HL-60 (cell line): Measurements from ENCODE around the gene TESMIN.

Experiments used
- DNase-seq, 2 experiments: peaks; one replicate each; pipeline ENCODE4 v3.0.0-alpha.2; 2010 to 2020; ENCODE audit warnings: low read depth in 1 of 2, low spot score in 1 of 2
- H3K27ac ChIP-seq: fragments of 250-450 bp; sonication (Bioruptor Pico); replicated peaks from 2 replicates; pipeline ENCODE4 v1.5.1; 2020; ENCODE audit warnings: mild to moderate bottlenecking, moderate library complexity
- H3K27me3 ChIP-seq: fragments of 250-450 bp; sonication (Bioruptor Pico); 2 replicates; pipeline ENCODE4 v1.5.1; 2021; ENCODE audit warnings: mild to moderate bottlenecking, moderate library complexity; ENCODE audit not compliant: insufficient read depth, poor library complexity, severe bottlenecking
- H3K4me3 ChIP-seq: replicated peaks from 2 replicates; pipeline ENCODE4 v1.5.1; 2011; ENCODE audit warnings: mild to moderate bottlenecking, control low read depth, low read length; ENCODE audit not compliant: insufficient read depth
- GABPA ChIP-seq: IDR thresholded peaks from 2 replicates; pipeline ENCODE4 v1.6.1; 2012; ENCODE audit warnings: low read depth
- POLR2AphosphoS5 ChIP-seq: IDR thresholded peaks from 2 replicates; pipeline ENCODE4 v1.6.1; 2012; ENCODE audit warnings: low read depth
- SPI1 ChIP-seq: IDR thresholded peaks from 2 replicates; pipeline ENCODE4 v1.6.1; 2012; ENCODE audit warnings: low read depth, mild to moderate bottlenecking, borderline replicate concordance
- TF ChIP-seq, protein P1 (sequence below): IDR thresholded peaks from one replicate; pipeline ENCODE4 v1.5.1; 2011; ENCODE audit warnings: low read length, control low read depth, inconsistent platforms; ENCODE audit not compliant: insufficient read depth
- TF ChIP-seq, protein P2 (sequence below): IDR thresholded peaks from 2 replicates; pipeline ENCODE4 v1.6.1; 2012; ENCODE audit warnings: low read depth; ENCODE audit not compliant: insufficient replicate concordance

The TESMIN gene

DNA sequence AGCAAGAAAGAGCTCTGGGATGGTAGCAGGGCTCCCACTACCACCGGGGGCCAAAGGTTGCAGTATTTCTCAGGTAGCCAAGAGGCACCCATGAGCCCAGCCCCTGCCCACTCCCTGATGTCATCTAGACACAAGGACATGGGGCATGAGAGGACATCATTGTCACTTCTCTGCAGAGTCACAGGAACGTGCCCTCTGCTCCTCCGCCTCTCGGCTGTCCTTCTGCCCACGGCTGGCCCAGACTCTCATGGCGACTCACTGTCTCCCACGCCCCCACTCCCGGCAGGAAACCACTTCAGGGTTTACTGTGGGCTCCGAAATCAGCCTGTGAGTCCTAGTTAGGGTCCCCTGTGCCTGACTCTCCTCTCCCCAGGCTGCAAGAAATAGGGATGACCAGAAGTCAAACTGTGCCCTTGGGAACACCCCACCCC is 68.8 kb downstream of the TESMIN start:
- peaks cover 6% of the 10 kb centered on the region for H3K27me3 ChIP-seq
- no peak for DNase-seq
- H3K4me3 ChIP-seq: no peak overlapping the region
- TF ChIP-seq GABPA: no peak
- TF ChIP-seq, protein P1, sequence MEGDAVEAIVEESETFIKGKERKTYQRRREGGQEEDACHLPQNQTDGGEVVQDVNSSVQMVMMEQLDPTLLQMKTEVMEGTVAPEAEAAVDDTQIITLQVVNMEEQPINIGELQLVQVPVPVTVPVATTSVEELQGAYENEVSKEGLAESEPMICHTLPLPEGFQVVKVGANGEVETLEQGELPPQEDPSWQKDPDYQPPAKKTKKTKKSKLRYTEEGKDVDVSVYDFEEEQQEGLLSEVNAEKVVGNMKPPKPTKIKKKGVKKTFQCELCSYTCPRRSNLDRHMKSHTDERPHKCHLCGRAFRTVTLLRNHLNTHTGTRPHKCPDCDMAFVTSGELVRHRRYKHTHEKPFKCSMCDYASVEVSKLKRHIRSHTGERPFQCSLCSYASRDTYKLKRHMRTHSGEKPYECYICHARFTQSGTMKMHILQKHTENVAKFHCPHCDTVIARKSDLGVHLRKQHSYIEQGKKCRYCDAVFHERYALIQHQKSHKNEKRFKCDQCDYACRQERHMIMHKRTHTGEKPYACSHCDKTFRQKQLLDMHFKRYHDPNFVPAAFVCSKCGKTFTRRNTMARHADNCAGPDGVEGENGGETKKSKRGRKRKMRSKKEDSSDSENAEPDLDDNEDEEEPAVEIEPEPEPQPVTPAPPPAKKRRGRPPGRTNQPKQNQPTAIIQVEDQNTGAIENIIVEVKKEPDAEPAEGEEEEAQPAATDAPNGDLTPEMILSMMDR: no peak
- TF ChIP-seq POLR2AphosphoS5: no peak
- TF ChIP-seq SPI1: no peak
- TF ChIP-seq, protein P2, sequence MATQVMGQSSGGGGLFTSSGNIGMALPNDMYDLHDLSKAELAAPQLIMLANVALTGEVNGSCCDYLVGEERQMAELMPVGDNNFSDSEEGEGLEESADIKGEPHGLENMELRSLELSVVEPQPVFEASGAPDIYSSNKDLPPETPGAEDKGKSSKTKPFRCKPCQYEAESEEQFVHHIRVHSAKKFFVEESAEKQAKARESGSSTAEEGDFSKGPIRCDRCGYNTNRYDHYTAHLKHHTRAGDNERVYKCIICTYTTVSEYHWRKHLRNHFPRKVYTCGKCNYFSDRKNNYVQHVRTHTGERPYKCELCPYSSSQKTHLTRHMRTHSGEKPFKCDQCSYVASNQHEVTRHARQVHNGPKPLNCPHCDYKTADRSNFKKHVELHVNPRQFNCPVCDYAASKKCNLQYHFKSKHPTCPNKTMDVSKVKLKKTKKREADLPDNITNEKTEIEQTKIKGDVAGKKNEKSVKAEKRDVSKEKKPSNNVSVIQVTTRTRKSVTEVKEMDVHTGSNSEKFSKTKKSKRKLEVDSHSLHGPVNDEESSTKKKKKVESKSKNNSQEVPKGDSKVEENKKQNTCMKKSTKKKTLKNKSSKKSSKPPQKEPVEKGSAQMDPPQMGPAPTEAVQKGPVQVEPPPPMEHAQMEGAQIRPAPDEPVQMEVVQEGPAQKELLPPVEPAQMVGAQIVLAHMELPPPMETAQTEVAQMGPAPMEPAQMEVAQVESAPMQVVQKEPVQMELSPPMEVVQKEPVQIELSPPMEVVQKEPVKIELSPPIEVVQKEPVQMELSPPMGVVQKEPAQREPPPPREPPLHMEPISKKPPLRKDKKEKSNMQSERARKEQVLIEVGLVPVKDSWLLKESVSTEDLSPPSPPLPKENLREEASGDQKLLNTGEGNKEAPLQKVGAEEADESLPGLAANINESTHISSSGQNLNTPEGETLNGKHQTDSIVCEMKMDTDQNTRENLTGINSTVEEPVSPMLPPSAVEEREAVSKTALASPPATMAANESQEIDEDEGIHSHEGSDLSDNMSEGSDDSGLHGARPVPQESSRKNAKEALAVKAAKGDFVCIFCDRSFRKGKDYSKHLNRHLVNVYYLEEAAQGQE: no peak
- no peak overlapping the region for H3K27ac ChIP-seq

DNA sequence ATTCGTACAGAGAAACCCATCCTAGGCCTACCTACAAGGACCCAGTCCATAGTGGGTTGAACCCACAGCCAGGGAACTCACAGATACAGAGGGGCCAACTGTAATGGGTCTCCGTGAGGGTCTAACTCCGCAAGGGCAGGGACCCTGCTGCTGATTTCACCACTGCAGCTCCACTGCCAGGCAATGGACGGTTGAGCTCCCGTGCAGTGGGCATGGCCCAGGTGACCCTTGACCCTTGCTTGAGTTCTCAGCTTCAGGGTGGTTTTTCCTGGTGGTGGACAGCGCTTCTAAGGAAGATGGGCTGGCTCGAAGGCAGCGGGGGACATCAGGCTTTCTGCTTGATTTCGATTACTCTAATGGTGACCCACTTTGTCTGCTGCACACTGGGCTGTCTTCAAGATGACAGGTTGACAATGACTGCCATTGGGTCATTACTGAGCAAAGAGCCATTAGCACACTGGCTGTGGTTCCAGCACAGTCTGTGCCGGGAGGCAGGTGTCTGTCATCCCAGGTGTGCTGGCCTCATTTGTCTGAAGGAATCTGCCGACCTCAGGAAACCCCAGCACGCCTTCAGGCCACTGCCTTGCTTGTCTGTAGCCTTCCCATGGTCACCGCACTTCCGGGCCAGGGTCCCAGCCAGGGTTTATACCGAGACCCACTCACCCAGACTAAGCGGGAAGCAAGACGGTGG is 70.6 kb downstream of the TESMIN start:
- TF ChIP-seq GABPA (no peak), POLR2AphosphoS5 (no peak), SPI1 (no peak)
- TF ChIP-seq, protein P1: no peak
- TF ChIP-seq, protein P2: no peak
- peaks cover 6% of the 10 kb centered on the region for H3K27me3 ChIP-seq
- no peak for DNase-seq
- H3K27ac ChIP-seq: no peak overlapping the region
- no peak overlapping the region for H3K4me3 ChIP-seq

DNA sequence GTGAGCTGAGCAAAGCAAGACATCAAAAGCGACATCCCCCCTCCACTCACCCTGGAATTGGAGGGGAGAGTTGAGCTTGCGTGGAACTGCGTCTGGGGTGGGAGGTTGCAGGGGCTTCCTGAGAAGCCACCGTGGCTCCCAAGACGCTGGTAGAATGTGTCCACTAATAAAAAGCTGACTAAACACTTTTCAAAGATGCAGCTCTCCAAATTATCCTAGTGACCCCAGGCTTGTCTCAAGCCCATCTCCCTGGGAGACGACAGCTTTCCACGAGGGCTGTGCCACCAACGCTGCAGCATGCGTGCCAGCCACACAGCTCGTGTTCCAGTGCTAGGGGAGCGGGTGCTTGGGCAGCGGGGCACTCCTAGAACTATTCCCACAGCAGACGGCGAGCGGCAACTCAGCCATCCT is 73.3 kb downstream of the TESMIN start:
- TF ChIP-seq SPI1 (no peak), POLR2AphosphoS5 (no peak), GABPA (no peak)
- TF ChIP-seq, protein P2: no peak
- TF ChIP-seq, protein P1: no peak

More for the DNA sequence above, 73.3 kb downstream of the TESMIN start:
- Histone ChIP-seq H3K27ac (no peak overlapping the region), H3K4me3 (no peak overlapping the region), H3K27me3 (no peaks in the 10 kb centered on the region)
- DNase-seq: no peak
